Stimulated activated CD4-positive, alpha-beta T cell treated with anti-CD3 and anti-CD28 coated beads, Interleukin-2, amount 100 ng/mL, for 24 hours (primary cell): ENCODE data around the gene MAGED2.
"Not testable (repeated sequence)": the region's sequence is repeated elsewhere in the genome, so short reads cannot be mapped to it uniquely, and the experiment has no call there.

Experiments
- DNase-seq, 2 donors: peaks; one replicate each; pipeline ENCODE4 v3.0.0-alpha.2; 2020

Gene MAGED2

DNA sequence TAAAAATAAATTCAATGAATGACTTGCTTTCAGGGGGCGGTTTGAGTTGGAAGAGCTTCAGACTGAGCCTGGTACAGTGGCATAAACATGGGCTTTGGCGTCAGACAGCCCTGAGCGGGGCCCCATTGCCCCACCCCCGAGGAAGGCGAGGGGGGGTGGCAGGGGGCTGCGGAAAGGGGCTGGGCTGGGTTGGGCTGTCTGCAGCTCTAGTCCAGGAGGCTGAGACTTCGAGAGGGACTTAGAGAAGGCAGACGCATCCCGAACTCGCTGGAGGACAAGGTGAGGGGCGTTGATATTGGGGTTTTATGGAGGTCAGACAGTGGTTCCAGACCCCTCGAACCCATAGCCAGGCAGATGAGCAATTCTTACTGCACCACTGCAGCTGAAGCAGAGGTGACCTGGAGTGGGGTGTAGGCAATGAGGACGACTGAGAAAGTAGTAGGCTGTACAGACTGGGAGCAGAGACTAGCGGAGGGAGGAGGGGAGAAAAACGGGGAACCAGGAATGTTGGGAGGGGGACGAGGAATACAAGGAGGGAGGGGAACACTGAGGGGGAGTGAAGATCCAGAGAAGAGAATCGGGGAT lies at the start of gene MAGED2:
Gene MAGED2, plus strand, starts transcription at position 222 of the 585 bp plus-strand sequence. CDS start 1,587 bp downstream, outside the sequence.
- DNase-seq = peak in 1 of 2 donors; percentile 22

- DNase-seq = no peak
Measured at GRCh38 chrX:54758114-54759055, 49.2 kb upstream of the MAGED2 start.

GRCh38 chrX:54774391-54775094 lies 33.0 kb upstream of the MAGED2 start:
- DNase-seq = not testable (repeated sequence)

DNA sequence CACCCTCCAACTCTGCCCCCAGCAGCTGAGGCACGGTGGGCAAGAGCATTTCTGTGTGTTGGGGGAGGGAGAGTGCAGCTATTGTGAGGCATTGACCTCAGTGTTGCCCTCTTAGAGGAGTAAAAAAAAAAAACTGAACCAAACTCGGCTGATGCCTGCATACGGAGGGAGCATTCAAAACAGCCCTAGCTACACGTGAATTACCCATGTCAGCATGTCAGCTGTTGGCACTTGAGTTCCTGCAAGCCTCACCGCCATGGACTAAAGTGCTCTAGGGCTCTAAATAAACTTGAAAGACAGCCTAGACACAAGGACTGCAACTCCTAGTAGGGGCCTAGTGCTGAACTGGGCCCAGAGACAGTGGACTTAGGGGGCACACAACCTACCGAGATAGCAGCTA lies 31.5 kb upstream of the MAGED2 start:
- no peak for DNase-seq

DNA sequence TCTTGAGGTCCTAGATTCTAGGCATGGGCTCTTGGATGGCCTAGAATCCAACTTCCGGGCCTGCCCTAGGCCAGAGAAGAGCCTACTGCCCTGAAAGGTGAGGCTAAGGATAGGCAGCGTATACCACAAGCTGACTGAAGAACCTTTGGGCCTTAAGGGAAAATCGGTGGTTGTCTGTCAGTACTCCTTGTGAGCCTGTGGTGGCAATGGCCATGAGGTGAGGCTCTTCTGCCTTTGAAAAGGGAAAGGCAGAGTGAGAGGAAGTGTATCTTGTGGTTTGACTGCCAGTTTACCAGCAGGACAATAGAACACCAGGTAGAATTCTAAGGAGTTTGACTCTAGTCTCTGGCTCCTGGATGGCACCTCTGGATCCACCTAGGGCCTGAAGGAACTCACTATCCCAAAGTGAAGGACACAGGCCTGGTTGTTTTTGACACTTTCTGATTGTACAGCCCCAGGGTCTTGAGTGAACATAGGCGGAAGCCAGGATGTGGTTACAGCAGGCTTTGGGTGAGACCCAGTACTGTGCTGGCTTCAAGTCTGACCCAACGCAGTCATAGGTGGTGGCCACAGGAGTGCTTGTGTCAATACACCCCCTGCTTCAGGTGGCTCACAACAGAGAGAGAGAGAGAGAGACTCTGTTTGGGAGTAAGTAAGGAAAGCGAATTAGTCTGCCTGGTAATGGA lies 30.4 kb upstream of the MAGED2 start:
- DNase-seq = no peak

DNA sequence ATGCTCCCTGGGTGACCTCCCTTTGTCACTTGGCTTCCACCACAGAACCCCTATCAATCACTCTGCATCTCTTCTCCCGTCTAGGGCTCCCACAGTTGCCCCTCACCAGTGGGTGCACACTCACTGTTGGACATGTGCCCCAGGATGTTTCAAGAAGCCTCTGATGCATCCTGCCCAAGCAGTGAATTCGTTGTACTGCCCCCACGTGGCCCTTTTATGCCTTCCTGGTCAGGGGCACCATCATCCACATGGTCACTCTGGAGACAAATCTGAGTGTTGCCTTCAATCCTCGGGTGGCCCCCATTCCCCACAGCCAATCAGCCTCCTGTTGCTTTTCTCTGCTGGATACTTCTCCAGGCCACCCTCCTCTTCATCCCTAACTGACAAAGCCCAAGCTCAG lies 21.6 kb upstream of the MAGED2 start:
- DNase-seq = peak in 1 of 2 donors; percentile 10

DNA sequence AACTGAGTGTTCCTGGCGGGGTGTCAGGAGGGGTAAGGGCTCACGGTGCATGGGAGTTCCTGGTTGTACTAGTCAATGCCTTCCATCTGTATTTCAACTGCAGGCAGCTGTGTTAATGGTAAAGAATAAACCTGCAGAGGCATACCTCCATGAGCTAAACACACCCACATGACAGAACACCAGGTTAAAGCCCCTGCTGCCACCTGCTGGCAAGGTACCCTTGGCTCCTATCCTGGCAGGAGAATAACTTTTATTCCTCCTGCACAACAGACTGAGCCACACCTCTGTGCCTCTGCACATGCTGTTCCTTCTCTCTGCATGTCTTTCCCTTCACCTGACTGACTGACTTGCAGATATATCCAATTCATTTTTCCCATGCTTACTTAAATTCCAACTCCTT lies 20.6 kb upstream of the MAGED2 start:
- DNase-seq = peak in 1 of 2 donors; percentile 28

- no peak for DNase-seq
Measured at GRCh38 chrX:54788446-54788845, 19.1 kb upstream of the MAGED2 start.

- not testable (repeated sequence) for DNase-seq
Measured at GRCh38 chrX:54789405-54789804, 18.1 kb upstream of the MAGED2 start.

GRCh38 chrX:54794028-54794427 lies 13.5 kb upstream of the MAGED2 start:
- DNase-seq = no peak

DNA sequence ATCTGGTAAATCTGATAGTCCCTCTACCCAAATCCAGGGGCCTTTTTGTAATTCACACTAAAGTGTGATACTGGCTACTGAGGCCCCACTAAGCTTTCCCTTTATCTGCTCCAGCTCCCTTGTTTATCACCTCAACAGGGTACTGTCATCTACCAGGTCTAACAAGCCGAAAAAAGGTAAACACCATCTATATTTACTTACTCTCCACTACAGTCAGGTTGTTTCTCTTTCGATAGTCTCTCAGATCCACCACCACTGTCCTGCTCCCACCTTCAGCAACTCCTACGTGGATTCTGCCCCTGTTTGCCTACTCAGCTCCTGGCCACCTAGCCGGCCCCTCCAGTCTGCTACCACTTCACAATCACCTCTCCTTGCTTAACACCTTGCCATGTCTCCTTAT lies 12.8 kb upstream of the MAGED2 start:
- DNase-seq = no peak

- DNase-seq = no peak
Measured at GRCh38 chrX:54798137-54798536, 9.4 kb upstream of the MAGED2 start, which contains the start of gene ITIH6. Gene ITIH6, minus strand, starts transcription at chrX:54798255. Its CDS starts 45 bp downstream, at chrX:54798210.

GRCh38 chrX:54799046-54799445 lies 8.5 kb upstream of the MAGED2 start:
- no peak for DNase-seq

- DNase-seq = peak; percentile 48 to 51
Measured at GRCh38 chrX:54808109-54808604, 612 bp downstream of the MAGED2 start.

- DNase-seq = peak; percentile 86
Measured at GRCh38 chrX:54808605-54809483, 1.3 kb downstream of the MAGED2 start.

DNA sequence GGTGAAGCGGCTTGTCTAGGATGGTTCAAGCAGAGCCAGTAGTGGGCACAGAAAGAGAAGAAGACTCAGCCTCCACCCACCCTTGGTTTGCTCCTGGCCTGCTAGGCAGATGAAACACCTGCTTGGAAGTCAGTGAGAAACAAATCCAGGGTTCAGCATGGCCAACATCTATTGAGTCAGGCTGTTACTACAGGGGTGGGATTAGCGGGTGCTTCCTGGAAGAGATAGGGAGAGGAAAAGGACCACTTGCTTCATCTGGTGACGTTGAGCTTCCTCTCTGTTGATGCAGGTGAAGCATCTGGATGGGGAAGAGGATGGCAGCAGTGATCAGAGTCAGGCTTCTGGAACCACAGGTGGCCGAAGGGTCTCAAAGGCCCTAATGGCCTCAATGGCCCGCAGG lies 3.0 kb downstream of the MAGED2 start:
- DNase-seq = no peak

- DNase-seq = no peak
Measured at GRCh38 chrX:54811301-54811885, 3.8 kb downstream of the MAGED2 start.

DNA sequence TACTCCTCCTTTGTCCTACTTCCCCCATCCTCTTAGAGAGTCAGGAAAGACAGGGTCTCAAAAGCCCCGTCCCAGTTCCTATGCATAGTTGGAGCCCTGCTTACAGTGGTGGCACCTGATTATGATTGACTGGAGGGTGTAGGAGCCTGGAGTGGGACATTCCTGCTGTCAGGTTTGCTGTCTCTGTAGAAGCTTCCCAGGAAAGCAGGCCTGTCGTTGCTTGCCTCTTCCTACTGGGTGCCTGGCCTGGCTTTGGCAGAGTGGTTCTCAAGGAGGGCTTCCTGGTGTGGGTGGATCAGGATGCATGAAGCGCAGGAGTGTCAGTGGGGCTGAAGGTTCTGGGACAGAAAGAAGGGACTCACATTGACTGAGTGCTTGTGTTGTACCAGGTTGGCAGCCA lies 4.8 kb downstream of the MAGED2 start:
- DNase-seq = no peak

DNA sequence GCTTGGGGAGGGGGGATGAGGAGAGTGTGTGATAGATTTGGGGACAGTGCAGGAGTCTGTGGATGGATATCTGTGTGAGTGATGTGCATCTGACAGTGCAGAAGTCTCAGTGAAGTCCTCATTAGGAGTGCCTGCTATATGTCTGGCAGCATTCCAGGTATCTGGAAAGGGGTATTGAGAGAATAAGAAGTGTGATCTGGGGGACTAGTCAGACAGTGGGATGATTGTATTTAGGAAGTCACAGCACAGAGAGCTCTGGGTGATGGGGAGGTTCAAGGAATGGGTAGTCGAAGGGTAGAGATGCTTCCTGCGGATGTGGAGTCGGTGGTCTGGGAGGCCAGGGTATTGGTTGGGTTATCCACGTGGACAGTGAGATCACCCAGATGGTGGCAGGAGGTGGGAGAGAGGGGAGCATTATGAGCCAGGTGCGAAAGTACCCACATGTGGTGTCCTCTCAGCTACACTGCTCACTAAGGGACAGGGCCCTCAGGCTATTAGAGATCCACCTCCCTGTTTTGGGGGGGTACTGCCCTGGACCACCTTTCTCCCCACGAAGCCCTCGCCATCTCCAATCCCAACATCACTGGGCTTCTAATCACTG lies 9.8 kb downstream of the MAGED2 start:
- DNase-seq = no peak

DNA sequence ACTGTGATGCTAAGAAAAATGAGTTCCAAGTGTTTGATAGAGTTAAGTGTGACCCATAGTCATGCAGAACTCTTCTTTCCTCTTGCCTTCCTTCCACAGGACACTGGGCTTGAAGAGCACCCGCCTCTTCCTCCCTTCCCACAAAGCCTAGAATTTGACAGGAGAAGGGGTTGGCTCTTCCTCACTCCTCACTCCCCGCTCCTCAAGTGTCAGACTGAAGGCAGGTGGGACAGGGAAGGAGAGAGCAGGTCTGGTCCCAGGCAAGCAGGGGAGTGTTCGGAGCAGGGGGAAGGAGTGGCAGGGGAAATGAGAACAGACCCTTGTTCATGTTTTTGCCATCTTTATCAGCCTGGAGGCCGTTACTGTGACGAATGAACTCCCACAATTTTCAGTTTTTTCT lies 10.7 kb downstream of the MAGED2 start:
- DNase-seq = no peak

DNA sequence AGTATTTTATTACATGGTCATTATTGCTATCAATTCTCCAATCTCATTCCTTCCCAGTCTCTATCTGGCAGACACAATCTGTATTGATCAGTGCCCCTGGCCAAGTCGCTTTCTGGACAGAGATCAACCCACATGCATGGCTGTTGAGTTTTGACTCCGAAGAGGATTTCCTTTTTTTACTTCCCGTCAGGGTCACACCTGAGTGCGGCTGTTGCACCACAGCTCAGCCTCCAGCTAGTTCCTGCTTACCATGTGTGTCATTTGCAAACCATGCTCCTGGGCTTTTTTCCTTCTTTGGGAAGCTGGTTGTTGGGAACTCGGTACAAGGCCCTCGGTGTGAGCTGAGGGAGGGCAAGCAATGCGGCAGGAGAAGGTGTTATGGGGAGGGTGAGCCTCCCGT lies 11.7 kb downstream of the MAGED2 start:
- DNase-seq = no peak
